ENCODE results near the gene PEPD.

Gene PEPD

DNA sequence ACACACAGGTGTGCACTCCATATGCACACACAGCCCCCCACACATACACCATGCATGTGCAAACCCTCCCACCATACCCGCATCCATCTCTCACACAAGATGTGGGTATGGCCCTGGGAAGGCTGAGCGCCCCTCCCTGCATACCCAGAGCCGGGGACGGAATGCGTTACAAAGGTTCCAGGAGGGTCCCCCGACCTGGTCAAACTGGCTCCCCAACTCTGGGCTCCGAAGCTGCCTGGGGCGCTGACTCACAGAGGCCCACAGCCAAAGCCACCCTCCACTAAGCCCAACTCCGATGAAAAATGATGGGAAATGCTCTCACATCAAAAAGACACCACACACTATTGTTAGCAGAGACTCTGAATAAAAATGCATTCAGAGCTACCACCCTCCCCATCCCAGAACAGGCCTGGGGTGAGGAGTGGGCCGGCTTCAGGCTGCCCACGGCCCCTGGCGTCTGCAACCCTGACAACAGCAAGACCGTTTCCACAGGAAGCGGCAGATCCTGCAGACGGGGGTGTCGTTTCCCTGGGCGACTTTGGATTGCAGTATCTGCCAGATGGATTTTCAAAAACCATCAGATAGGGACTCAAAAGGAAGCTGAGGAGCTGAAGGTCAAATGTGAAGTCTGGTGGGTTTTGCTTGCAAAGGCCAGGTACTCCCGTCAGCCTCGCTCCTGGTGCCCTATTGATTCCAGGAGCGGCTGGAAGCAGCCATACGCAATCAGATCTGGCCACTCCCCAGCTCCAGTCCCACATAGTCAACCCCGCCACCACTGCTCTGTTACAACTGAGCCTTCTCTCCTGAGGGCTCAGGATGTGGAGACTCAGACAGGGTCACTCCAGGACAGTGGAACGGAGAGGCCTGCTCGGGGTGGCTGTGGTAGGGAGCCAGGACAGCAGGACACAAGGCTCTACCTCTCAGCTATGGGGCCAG lies 14.3 kb downstream of the PEPD start:
- ChIA-PET CTCF (no interaction called here), POLR2A (no interaction called here)
- DNase-seq (ENCODE audit: extremely low spot score), result no peak

DNA sequence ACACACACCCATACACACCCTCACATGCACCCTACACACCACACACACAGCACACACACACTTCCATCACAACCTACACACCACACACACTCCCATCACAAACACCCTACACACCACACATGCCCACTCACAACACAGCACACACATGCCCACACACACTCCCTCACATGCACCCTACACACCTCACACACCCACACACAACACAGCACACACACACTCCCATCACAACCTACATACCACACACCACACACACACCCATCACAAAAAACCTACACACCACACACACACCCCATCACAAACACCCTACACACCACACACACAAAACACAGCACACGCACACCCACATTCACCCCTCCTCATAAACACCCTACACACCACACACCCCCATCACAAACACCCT lies 15.1 kb downstream of the PEPD start:
- CTCF ChIA-PET, result no interaction called here
- TF ChIP-seq NFRKB (IDR thresholded peaks at IDR 0.05) (no peak), CTBP1 (IDR thresholded peaks at IDR 0.05; ENCODE audit: borderline replicate concordance) (no peak), TARDBP (IDR thresholded peaks at IDR 0.05) (no peak), FOXA1 (IDR thresholded peaks at IDR 0.05) (no peak), LEF1 (IDR thresholded peaks at IDR 0.05; ENCODE audit: borderline replicate concordance) (no peak), L3MBTL2 (conservative IDR thresholded peaks at IDR 0.05) (no peak), ELF4 (IDR thresholded peaks at IDR 0.05) (no peak), SP1 (IDR thresholded peaks at IDR 0.05) (no peak)
- POLR2A ChIA-PET, result no interaction called here
- DNase-seq (ENCODE audit: extremely low spot score), result no peak

More for the DNA sequence above, 14.3 kb downstream of the PEPD start:
- TF ChIP-seq FOXK2 (IDR thresholded peaks at IDR 0.05), result no peak

DNA sequence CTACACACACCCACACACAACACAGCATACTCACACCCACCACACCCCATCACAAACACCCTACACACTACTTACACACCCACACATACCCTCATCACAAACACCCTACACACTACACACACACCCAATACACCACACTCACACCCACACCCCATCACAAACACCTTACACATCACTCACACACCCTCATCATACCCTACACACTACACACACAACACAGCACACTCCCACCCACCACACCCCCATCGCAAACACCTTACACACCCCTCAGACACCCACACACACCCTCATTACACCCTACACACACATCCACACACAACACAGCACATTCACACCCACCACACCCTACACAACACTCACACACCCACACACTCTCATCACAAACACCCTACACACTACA lies 15.8 kb downstream of the PEPD start:
- ChIA-PET CTCF (no interaction called here), POLR2A (no interaction called here)
- no peak for DNase-seq (ENCODE audit: extremely low spot score)
- TF ChIP-seq ARNT (IDR thresholded peaks at IDR 0.05) (no peak), NFRKB (IDR thresholded peaks at IDR 0.05) (no peak), SUZ12 (IDR thresholded peaks at IDR 0.05) (no peak), CTBP1 (IDR thresholded peaks at IDR 0.05; ENCODE audit: borderline replicate concordance) (no peak), FOXM1 (IDR thresholded peaks at IDR 0.05; ENCODE audit: borderline replicate concordance) (no peak), LEF1 (IDR thresholded peaks at IDR 0.05; ENCODE audit: borderline replicate concordance) (no peak), ZNF384 (IDR thresholded peaks at IDR 0.05) (no peak), BHLHE40 (IDR thresholded peaks at IDR 0.05; ENCODE audit: borderline replicate concordance) (no peak), L3MBTL2 (conservative IDR thresholded peaks at IDR 0.05) (no peak), FOXK2 (IDR thresholded peaks at IDR 0.05) (no peak), SP1 (IDR thresholded peaks at IDR 0.05) (no peak), HDGF (IDR thresholded peaks at IDR 0.05; ENCODE audit: borderline replicate concordance) (no peak), ELF4 (IDR thresholded peaks at IDR 0.05) (no peak), TARDBP (IDR thresholded peaks at IDR 0.05) (no peak), FOXA1 (IDR thresholded peaks at IDR 0.05) (no peak)
- TF ChIP-seq, protein P1, sequence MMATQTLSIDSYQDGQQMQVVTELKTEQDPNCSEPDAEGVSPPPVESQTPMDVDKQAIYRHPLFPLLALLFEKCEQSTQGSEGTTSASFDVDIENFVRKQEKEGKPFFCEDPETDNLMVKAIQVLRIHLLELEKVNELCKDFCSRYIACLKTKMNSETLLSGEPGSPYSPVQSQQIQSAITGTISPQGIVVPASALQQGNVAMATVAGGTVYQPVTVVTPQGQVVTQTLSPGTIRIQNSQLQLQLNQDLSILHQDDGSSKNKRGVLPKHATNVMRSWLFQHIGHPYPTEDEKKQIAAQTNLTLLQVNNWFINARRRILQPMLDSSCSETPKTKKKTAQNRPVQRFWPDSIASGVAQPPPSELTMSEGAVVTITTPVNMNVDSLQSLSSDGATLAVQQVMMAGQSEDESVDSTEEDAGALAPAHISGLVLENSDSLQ (IDR thresholded peaks at IDR 0.05), result no peak

DNA sequence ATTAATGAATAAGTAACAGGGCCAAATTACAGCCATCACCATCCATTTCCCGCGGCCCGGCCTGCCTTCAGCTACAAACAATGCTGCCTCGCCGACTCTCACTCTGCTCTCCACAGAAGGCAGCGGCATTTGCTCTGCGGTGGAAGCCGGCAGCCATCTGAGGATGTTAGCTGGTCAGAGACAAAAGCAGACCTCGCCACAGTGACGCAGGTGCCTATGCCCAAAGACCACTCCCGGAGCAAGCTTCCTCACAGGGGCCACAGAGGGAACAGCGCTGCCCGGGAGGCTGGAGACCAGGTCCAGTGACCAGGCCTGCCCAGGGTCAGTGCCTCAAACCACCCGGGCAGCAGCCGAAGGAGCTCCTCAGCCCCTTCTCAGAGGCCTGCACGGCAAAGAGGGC lies 16.4 kb downstream of the PEPD start:
- TF ChIP-seq FOXK2 (IDR thresholded peaks at IDR 0.05) (no peak), HDGF (IDR thresholded peaks at IDR 0.05; ENCODE audit: borderline replicate concordance) (no peak), SUZ12 (IDR thresholded peaks at IDR 0.05) (no peak), NFRKB (IDR thresholded peaks at IDR 0.05) (no peak)
- DNase-seq (ENCODE audit: extremely low spot score), result no peak
- ChIA-PET CTCF (no interaction called here), POLR2A (no interaction called here)

DNA sequence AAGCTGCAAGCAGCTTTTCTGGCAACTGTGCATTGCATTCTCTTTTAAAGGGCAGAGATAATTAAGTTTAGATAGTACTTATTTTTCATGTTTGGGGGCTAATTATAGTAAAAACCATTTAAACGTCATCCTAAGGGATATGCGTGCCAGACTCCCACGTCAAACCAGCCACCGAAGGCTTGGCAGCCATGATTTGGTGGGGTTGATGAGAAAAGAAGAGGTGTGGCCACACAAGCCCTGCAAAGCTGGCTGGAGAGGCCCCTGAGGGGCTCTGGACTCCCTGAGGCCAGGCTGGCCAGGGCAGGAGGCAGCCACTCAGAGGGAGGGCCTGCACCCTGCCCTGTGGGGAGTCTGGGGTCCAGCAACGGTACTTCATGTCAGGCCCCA lies 17.5 kb downstream of the PEPD start:
- ChIA-PET CTCF (no interaction called here), POLR2A (no interaction called here)
- TF ChIP-seq SUZ12 (IDR thresholded peaks at IDR 0.05) (no peak), ARNT (IDR thresholded peaks at IDR 0.05) (no peak), SP1 (IDR thresholded peaks at IDR 0.05) (no peak), FOXK2 (IDR thresholded peaks at IDR 0.05) (no peak), HDGF (IDR thresholded peaks at IDR 0.05; ENCODE audit: borderline replicate concordance) (no peak), ELF4 (IDR thresholded peaks at IDR 0.05) (no peak), L3MBTL2 (conservative IDR thresholded peaks at IDR 0.05) (no peak), BHLHE40 (IDR thresholded peaks at IDR 0.05; ENCODE audit: borderline replicate concordance) (no peak), TARDBP (IDR thresholded peaks at IDR 0.05) (no peak), CTBP1 (IDR thresholded peaks at IDR 0.05; ENCODE audit: borderline replicate concordance) (no peak), FOXA1 (IDR thresholded peaks at IDR 0.05) (no peak), NFRKB (IDR thresholded peaks at IDR 0.05) (no peak), ZNF384 (IDR thresholded peaks at IDR 0.05) (no peak), FOXM1 (IDR thresholded peaks at IDR 0.05; ENCODE audit: borderline replicate concordance) (no peak), LEF1 (IDR thresholded peaks at IDR 0.05; ENCODE audit: borderline replicate concordance) (no peak)
- TF ChIP-seq, protein P1 (IDR thresholded peaks at IDR 0.05), result no peak
- DNase-seq (ENCODE audit: extremely low spot score), result no peak

DNA sequence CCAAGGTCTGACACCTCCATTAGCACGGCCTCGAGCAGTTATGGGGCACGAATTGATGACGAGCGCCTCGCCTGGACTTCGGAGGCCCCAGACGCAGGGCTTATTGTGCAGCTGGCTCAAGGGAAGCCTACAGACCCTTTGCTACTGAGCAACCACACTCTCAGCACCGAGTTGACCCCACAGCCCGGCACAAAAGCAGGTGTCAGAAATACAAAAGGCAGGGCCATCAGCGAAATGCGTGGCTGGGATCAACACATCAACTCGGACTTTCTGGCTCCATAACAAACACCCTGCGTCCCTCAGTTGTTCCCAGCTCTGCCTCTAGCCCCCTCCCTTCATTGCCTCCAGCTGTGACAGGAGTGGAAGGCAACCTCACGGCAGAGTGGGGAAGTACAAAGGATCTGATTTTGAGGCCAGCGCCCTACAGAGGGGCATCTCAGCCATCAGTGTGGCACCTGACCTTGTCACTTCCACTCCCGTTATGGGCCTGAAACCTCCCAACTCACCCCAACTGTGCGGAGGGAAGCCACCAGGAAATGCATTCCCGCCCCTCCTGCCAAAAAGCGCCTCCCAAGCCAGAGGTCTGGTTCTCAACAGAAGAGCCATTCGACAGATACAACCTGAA lies 18.0 kb downstream of the PEPD start:
- DNase-seq (ENCODE audit: extremely low spot score), result no peak
- ChIA-PET CTCF (interaction anchor here (0.6 kb wide), 1 partner anchor 955 kb away, joined by 3 read pairs; no protein-coding TSS in a partner anchor), POLR2A (no interaction called here)
- TF ChIP-seq FOXA1 (IDR thresholded peaks at IDR 0.05), result no peak
- no peak for TF ChIP-seq NFRKB (IDR thresholded peaks at IDR 0.05)
- no peak for TF ChIP-seq ELF4 (IDR thresholded peaks at IDR 0.05)
- no peak for TF ChIP-seq HDGF (IDR thresholded peaks at IDR 0.05; ENCODE audit: borderline replicate concordance)
- no peak for TF ChIP-seq FOXK2 (IDR thresholded peaks at IDR 0.05)
- no peak for TF ChIP-seq SUZ12 (IDR thresholded peaks at IDR 0.05)
- no peak for TF ChIP-seq L3MBTL2 (conservative IDR thresholded peaks at IDR 0.05)
- TF ChIP-seq SP1 (IDR thresholded peaks at IDR 0.05), result no peak
- TF ChIP-seq, protein P1 (IDR thresholded peaks at IDR 0.05), result no peak
- no peak for TF ChIP-seq ARNT (IDR thresholded peaks at IDR 0.05)
- TF ChIP-seq TARDBP (IDR thresholded peaks at IDR 0.05), result no peak
- no peak for TF ChIP-seq FOXM1 (IDR thresholded peaks at IDR 0.05; ENCODE audit: borderline replicate concordance)
- no peak for TF ChIP-seq CTBP1 (IDR thresholded peaks at IDR 0.05; ENCODE audit: borderline replicate concordance)
- no peak for TF ChIP-seq ZNF384 (IDR thresholded peaks at IDR 0.05)

All from HEK293T (cell line).